ENCODE results near the gene WNT4.

DNA sequence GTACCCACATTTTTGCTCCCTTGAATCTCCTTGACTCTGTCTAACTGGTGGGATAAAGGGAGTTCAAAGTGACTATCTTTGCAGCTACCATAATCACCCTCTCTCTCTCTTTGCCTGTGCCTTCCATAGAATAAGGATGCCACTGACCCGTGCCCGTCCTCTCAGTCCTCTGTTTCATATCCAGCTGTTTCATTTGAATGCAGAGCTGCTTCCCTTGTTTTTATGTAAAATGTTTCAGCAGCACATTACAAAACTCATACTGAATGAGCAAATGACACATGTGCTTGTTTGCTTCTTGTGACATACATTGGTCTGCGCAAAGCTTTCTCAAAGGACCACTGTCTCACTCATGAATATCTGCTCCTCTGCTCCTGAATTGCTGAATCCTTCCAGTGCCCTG, 52.0 kb downstream of the WNT4 start:
- TF ChIP-seq, protein P1, sequence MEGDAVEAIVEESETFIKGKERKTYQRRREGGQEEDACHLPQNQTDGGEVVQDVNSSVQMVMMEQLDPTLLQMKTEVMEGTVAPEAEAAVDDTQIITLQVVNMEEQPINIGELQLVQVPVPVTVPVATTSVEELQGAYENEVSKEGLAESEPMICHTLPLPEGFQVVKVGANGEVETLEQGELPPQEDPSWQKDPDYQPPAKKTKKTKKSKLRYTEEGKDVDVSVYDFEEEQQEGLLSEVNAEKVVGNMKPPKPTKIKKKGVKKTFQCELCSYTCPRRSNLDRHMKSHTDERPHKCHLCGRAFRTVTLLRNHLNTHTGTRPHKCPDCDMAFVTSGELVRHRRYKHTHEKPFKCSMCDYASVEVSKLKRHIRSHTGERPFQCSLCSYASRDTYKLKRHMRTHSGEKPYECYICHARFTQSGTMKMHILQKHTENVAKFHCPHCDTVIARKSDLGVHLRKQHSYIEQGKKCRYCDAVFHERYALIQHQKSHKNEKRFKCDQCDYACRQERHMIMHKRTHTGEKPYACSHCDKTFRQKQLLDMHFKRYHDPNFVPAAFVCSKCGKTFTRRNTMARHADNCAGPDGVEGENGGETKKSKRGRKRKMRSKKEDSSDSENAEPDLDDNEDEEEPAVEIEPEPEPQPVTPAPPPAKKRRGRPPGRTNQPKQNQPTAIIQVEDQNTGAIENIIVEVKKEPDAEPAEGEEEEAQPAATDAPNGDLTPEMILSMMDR (IDR thresholded peaks at IDR 0.05), result no peak
- no peak for TF ChIP-seq POLR2A (IDR thresholded peaks at IDR 0.05)

Measured in Peyer's patch (tissue), 4 donors.